ENCODE results near the gene MAN1B1.

DNA sequence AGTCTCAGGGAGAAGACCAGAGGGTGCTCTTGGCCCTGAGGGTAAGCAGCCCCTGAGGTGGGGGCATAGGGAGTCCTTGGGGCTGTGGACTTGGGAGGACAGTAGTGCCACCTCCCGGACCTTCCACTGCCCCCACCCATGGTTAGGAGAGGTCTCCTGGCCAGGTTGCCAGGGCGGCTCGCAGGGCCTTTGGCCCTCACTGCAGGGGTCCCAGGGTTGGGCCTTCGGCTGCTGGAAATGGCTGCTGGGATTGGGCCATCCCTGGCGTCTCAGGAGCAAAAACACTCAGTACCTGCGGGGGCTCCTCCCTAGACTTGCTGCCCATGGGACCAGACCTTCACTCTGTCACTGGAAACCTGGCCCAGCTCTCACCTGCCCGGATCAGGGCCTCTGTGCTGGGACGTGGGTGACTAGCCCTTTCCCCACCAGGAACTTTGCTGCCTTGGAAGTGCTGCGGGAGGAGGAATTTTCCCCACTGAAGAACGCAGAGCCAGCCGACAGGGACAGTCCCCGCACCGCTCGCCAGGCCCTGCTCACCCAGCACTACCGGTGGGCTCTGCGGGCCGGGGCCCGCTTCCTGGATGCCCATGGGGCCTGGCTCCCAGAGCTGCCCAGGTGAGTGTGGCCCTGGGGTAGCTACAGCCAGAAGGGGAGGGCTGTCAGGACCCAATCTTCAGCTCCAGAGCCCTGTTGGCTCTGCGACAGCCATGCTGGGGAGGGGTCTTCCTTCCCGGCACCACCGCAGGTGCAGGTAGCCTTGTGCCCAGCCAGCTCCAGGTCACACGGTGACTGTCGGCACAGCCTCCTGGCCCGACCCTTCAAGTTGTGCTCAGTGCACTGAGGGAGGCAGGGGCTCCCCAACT lies 6.3 kb upstream of the MAN1B1 start:
- no peak for TF ChIP-seq POLR2A (IDR thresholded peaks at IDR 0.05)
- TF ChIP-seq, protein P1, sequence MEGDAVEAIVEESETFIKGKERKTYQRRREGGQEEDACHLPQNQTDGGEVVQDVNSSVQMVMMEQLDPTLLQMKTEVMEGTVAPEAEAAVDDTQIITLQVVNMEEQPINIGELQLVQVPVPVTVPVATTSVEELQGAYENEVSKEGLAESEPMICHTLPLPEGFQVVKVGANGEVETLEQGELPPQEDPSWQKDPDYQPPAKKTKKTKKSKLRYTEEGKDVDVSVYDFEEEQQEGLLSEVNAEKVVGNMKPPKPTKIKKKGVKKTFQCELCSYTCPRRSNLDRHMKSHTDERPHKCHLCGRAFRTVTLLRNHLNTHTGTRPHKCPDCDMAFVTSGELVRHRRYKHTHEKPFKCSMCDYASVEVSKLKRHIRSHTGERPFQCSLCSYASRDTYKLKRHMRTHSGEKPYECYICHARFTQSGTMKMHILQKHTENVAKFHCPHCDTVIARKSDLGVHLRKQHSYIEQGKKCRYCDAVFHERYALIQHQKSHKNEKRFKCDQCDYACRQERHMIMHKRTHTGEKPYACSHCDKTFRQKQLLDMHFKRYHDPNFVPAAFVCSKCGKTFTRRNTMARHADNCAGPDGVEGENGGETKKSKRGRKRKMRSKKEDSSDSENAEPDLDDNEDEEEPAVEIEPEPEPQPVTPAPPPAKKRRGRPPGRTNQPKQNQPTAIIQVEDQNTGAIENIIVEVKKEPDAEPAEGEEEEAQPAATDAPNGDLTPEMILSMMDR (IDR thresholded peaks at IDR 0.05) = no peak

Data from lower leg skin (tissue), 3 donors.